IgD-negative memory B cell (primary cell): ENCODE results near the gene HIC2. TPM values are rescaled to one million over a fixed set of nuclear protein-coding genes. Genes with fewer than 3 reads are reported as not detected.
"Not testable (repeated sequence)": the region's sequence is repeated elsewhere in the genome, so short reads cannot be mapped to it uniquely, and the experiment has no call there.

Experiments used
- H3K27ac Mint-ChIP-seq, 3 donors: one replicate each; pipeline ENCODE4 v1.8.0; 2020 to 2022; ENCODE audit warnings: mild to moderate bottlenecking in 3 of 3, mixed read lengths in 3 of 3, moderate library complexity in 1 of 3
- H3K27me3 Mint-ChIP-seq: one replicate; pipeline ENCODE4 v1.8.0; 2021; ENCODE audit warnings: mixed read lengths
- H3K36me3 Mint-ChIP-seq: one replicate; pipeline ENCODE4 v1.8.0; 2020; ENCODE audit warnings: mild to moderate bottlenecking, mixed read lengths
- H3K4me1 Mint-ChIP-seq, 3 donors: one replicate each; pipeline ENCODE4 v1.8.0; 2020 to 2022; ENCODE audit warnings: mixed read lengths in 3 of 3, mild to moderate bottlenecking in 1 of 3
- H3K4me3 Mint-ChIP-seq, 4 donors: one replicate each; pipeline ENCODE4 v1.8.0; 2020 to 2022; ENCODE audit warnings: mild to moderate bottlenecking in 4 of 4, mixed read lengths in 4 of 4, moderate library complexity in 3 of 4
- H3K9me3 Mint-ChIP-seq, 3 donors: one replicate each; pipeline ENCODE4 v1.8.0; 2020 to 2021; ENCODE audit warnings: mixed read lengths in 3 of 3, mild to moderate bottlenecking in 1 of 3
- polyA plus RNA-seq: library from polyadenylated mRNA; unstranded; fragments of 300-500 nt; fragmentation: Illumina TruSeq; gene quantifications from one replicate; pipeline ENCODE4 v1.2.3, GENCODE V29; 2021

Gene HIC2
- polyA plus RNA-seq, 1 donor from 2014 or later: 0.34 TPM

GRCh38 chr22:21455334-21456089 lies 38.3 kb downstream of the HIC2 start:
- Mint-ChIP-seq H3K4me1 (no peaks in the 10 kb centered on the region), H3K36me3 (peaks cover 1% of the 10 kb centered on the region), H3K27ac (no peak overlapping the region), H3K9me3 (no peaks in the 10 kb centered on the region), H3K27me3 (no peaks in the 10 kb centered on the region), H3K4me3 (no peak overlapping the region)

- Mint-ChIP-seq H3K36me3 (no peaks in the 10 kb centered on the region), H3K4me1 (no peaks in the 10 kb centered on the region), H3K4me3 (no peak overlapping the region), H3K27me3 (no peaks in the 10 kb centered on the region), H3K27ac (no peak overlapping the region), H3K9me3 (no peaks in the 10 kb centered on the region)
Measured at GRCh38 chr22:21457023-21457787, 40.0 kb downstream of the HIC2 start.

GRCh38 chr22:21462672-21463071 lies 45.5 kb downstream of the HIC2 start:
- not testable (repeated sequence) for H3K36me3 Mint-ChIP-seq, H3K9me3 Mint-ChIP-seq, H3K4me3 Mint-ChIP-seq, H3K27me3 Mint-ChIP-seq, H3K27ac Mint-ChIP-seq, H3K4me1 Mint-ChIP-seq

GRCh38 chr22:21467337-21468193 lies 50.4 kb downstream of the HIC2 start, which contains the start of gene TMEM191C:
Gene TMEM191C (plus strand): TSS chr22:21467387. CDS start chr22:21467460, 73 bp downstream.
- not testable (repeated sequence) for H3K4me1 Mint-ChIP-seq, H3K27me3 Mint-ChIP-seq, H3K9me3 Mint-ChIP-seq, H3K36me3 Mint-ChIP-seq
- H3K27ac Mint-ChIP-seq: peak within 1 kb of the TSS; percentile 74 to 98 (median 90)
- H3K4me3 Mint-ChIP-seq: peak within 1 kb of the TSS; percentile 86 to 97 (median 92)

- H3K4me1 Mint-ChIP-seq, H3K9me3 Mint-ChIP-seq, H3K27me3 Mint-ChIP-seq, H3K36me3 Mint-ChIP-seq: not testable (repeated sequence)
- Mint-ChIP-seq H3K27ac (peak overlapping the region; percentile 74 to 98 (median 90)), H3K4me3 (peak overlapping the region; percentile 86 to 97 (median 92))
Measured at GRCh38 chr22:21468194-21469096, 51.3 kb downstream of the HIC2 start.

- H3K4me3 Mint-ChIP-seq, H3K36me3 Mint-ChIP-seq, H3K4me1 Mint-ChIP-seq, H3K27me3 Mint-ChIP-seq, H3K9me3 Mint-ChIP-seq, H3K27ac Mint-ChIP-seq: not testable (repeated sequence)
Measured at GRCh38 chr22:21469097-21469994, 52.2 kb downstream of the HIC2 start.

- H3K27me3 Mint-ChIP-seq, H3K9me3 Mint-ChIP-seq, H3K4me3 Mint-ChIP-seq, H3K4me1 Mint-ChIP-seq, H3K36me3 Mint-ChIP-seq, H3K27ac Mint-ChIP-seq: not testable (repeated sequence)
Measured at GRCh38 chr22:21472984-21473383, 55.8 kb downstream of the HIC2 start.

- not testable (repeated sequence) for H3K4me3 Mint-ChIP-seq, H3K36me3 Mint-ChIP-seq, H3K9me3 Mint-ChIP-seq, H3K27ac Mint-ChIP-seq, H3K27me3 Mint-ChIP-seq, H3K4me1 Mint-ChIP-seq
Measured at GRCh38 chr22:21473664-21474063, 56.5 kb downstream of the HIC2 start.

GRCh38 chr22:21484039-21484438 lies 66.9 kb downstream of the HIC2 start:
- H3K27ac Mint-ChIP-seq, H3K27me3 Mint-ChIP-seq, H3K36me3 Mint-ChIP-seq, H3K9me3 Mint-ChIP-seq, H3K4me1 Mint-ChIP-seq, H3K4me3 Mint-ChIP-seq: not testable (repeated sequence)

GRCh38 chr22:21487723-21488122 lies 70.6 kb downstream of the HIC2 start:
- H3K27ac Mint-ChIP-seq, H3K4me1 Mint-ChIP-seq, H3K4me3 Mint-ChIP-seq, H3K36me3 Mint-ChIP-seq, H3K27me3 Mint-ChIP-seq, H3K9me3 Mint-ChIP-seq: not testable (repeated sequence)

GRCh38 chr22:21489149-21489680 lies 72.0 kb downstream of the HIC2 start:
- H3K36me3 Mint-ChIP-seq, H3K4me1 Mint-ChIP-seq, H3K27me3 Mint-ChIP-seq, H3K9me3 Mint-ChIP-seq, H3K27ac Mint-ChIP-seq: not testable (repeated sequence)
- peak overlapping the region in 1 of 4 donors; percentile 12 for H3K4me3 Mint-ChIP-seq

- not testable (repeated sequence) for H3K27ac Mint-ChIP-seq, H3K36me3 Mint-ChIP-seq, H3K4me3 Mint-ChIP-seq, H3K4me1 Mint-ChIP-seq, H3K9me3 Mint-ChIP-seq, H3K27me3 Mint-ChIP-seq
Measured at GRCh38 chr22:21490556-21490955, 73.4 kb downstream of the HIC2 start.

GRCh38 chr22:21492271-21492670 lies 75.1 kb downstream of the HIC2 start:
- not testable (repeated sequence) for H3K9me3 Mint-ChIP-seq, H3K27ac Mint-ChIP-seq, H3K27me3 Mint-ChIP-seq, H3K4me1 Mint-ChIP-seq, H3K36me3 Mint-ChIP-seq, H3K4me3 Mint-ChIP-seq
